HEK293 (cell line): ENCODE results near the gene AGO1.

Source experiments
- BCL6B ChIP-seq: fragments of 450-650 bp; formaldehyde crosslinking; IDR thresholded peaks from 2 replicates; pipeline ENCODE4 v1.5.1; 2017; ENCODE audit warnings: missing biosample characterization, missing genetic modification characterization
- CTCF ChIP-seq: fragments of 450-650 bp; formaldehyde crosslinking; IDR thresholded peaks from 2 replicates; pipeline ENCODE4 v1.5.1; 2016; ENCODE audit warnings: missing biosample characterization, missing genetic modification characterization
- GLI4 ChIP-seq: fragments of 450-650 bp; formaldehyde crosslinking; IDR thresholded peaks from 2 replicates; pipeline ENCODE4 v1.5.1; 2016; ENCODE audit warnings: missing biosample characterization, missing genetic modification characterization

- TF ChIP-seq CTCF (tag by site-specific recombination) = no peak
- no peak for TF ChIP-seq GLI4
- TF ChIP-seq BCL6B (tag by site-specific recombination) = no peak
These were observed 18.2 kb upstream of the AGO1 start for GRCh38 chr1:35864813-35865212.
